Astrocyte of the cerebellum (primary cell): ENCODE data around the gene SMPX.

Source experiments
- DNase-seq: peaks from one replicate; pipeline ENCODE4 v3.0.0-alpha.2; 2011; ENCODE audit warnings: low read depth
- H3K4me3 ChIP-seq: 2 replicates; pipeline ENCODE4 v1.5.1; 2011; ENCODE audit warnings: mild to moderate bottlenecking, low read depth, low read length, moderate library complexity
- in situ Hi-C: cut with HindIII; loops from 2 replicates; pipeline ENCODE4 v1.10.0; 2017; ENCODE audit warnings: low sequenced_read_pairs
- TF ChIP-seq, protein P1 (sequence below): IDR thresholded peaks from 2 replicates; pipeline ENCODE4 v1.5.1; 2012; ENCODE audit warnings: low read length, low read depth, moderate library complexity, mild to moderate bottlenecking; ENCODE audit errors: missing control alignments

Gene SMPX

GRCh38 chrX:21733705-21734104 is 24.2 kb downstream of the SMPX start:
- no peak overlapping the region for H3K4me3 ChIP-seq
- TF ChIP-seq, protein P1, sequence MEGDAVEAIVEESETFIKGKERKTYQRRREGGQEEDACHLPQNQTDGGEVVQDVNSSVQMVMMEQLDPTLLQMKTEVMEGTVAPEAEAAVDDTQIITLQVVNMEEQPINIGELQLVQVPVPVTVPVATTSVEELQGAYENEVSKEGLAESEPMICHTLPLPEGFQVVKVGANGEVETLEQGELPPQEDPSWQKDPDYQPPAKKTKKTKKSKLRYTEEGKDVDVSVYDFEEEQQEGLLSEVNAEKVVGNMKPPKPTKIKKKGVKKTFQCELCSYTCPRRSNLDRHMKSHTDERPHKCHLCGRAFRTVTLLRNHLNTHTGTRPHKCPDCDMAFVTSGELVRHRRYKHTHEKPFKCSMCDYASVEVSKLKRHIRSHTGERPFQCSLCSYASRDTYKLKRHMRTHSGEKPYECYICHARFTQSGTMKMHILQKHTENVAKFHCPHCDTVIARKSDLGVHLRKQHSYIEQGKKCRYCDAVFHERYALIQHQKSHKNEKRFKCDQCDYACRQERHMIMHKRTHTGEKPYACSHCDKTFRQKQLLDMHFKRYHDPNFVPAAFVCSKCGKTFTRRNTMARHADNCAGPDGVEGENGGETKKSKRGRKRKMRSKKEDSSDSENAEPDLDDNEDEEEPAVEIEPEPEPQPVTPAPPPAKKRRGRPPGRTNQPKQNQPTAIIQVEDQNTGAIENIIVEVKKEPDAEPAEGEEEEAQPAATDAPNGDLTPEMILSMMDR, result no peak
- in situ Hi-C loops, result no loop called here
- DNase-seq, result no peak

DNA sequence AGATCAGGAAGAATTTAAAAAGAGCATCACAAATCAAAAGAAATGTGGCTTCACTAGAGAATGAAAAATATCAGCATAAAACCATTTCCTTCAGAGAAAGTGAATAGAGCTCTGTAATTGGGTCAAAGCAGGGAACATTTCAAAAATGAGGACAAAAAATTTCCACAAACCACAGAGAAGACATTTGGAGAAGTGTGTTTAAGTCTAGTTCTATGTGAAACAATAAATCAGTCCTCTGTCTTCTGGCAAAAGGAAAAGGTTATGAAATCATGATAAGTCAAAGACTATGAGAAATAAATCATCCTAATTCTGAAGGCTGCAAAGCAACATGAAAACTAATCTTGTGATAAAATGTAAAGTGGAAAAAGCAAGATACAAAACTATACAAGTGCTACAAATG is 27.9 kb downstream of the SMPX start:
- in situ Hi-C loops, result no loop called here
- TF ChIP-seq, protein P1, result no peak
- no peak overlapping the region for H3K4me3 ChIP-seq
- DNase-seq, result no peak

DNA sequence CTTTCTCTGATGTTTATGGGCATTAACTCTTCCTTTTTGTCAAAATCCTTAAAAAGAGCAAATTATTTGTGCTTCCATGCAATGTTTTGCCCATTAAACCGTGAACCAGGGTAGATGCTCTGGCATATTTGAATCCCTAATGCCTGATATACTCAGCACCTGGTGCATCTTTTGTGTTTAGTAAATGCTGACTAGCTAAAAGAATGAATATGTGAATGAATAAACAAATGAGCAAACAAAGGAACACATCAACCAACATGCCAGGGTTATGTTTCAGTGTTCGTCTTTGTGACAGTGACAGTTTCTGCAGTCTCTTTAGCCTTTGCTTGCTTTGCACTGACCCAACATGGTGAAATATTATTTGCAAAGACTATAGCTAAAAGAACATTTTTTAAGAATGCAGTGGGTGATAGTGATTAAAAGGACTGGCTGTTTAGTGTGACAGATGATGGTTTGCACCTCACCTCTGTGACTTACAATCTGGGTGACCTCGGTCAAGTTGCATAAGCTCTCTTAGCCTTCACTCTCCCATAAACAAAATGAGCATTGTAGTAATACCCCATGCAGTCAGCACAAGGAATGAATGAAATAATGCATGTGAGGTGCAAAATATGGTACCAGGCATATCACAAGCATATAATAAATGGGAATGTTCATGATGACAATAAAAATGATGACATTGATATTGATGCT is 29.5 kb downstream of the SMPX start:
- in situ Hi-C loops, result no loop called here
- TF ChIP-seq, protein P1, result no peak
- no peak for DNase-seq
- H3K4me3 ChIP-seq, result no peak overlapping the region

DNA sequence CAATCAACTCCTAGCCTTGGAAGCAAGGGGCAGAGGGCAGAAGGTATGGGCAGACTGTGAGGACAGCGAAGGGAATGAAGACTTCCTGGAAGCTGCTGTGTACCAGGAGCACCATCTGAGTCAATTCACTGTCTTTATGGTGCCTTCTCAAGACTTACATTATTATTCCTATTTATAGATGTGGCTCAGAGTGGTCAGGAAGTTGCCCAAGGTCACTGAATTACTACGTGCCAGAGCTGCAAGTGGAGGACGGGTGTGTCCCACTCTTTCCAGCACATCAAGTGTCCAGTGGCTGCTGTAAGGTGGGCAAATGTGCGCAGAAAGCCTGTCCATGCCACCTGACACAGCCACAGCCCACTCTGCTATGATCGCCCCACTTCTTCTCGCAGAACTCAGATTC is 32.0 kb downstream of the SMPX start:
- DNase-seq, result no peak
- TF ChIP-seq, protein P1, result no peak
- no peak overlapping the region for H3K4me3 ChIP-seq
- in situ Hi-C loops, result no loop called here

DNA sequence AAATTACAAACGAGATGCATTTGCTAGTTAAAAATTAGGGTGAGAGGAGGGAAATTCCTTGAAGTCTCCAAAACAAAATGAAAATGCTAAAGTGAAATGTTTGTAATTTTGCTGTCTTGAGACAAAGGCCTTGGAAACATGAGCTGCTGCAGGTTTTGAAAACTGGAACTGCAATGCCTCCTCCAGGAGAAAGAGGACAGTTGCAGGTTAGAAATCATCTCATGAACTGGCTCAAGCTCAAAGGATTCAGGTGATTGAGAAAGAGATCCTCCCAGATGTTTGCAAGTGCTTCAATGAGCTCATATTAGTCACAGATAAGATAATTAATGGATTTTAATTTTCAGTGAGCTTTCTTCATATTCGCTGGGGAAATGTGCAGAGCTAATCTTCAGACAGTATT is 32.4 kb downstream of the SMPX start:
- H3K4me3 ChIP-seq, result no peak overlapping the region
- TF ChIP-seq, protein P1, result peak; percentile 54
- in situ Hi-C loops, result no loop called here
- DNase-seq, result no peak

DNA sequence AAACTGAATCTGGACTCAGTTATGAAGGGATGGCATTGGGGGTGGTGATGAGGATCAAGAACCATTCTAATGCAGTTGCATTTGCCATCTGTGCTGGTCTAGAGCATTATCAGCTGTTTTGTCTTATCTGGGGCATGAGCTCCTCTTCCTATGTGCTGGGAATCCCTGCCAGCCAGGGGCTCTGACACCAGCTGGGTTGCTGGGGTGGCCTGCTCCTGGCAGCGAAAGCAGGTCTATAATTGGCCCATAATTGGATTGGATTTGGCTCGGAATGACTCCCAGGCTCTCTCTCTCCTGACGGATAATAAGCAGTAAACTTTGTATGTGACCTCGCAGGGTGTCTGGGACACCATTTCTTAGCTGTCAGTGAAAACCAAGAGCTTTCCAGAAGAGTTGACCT is 34.1 kb downstream of the SMPX start:
- H3K4me3 ChIP-seq, result no peak overlapping the region
- no peak for DNase-seq
- in situ Hi-C loops, result no loop called here
- TF ChIP-seq, protein P1, result no peak
